ENCODE measurements around the gene CA4.

The CA4 gene

GRCh38 chr17:60154616-60155426, 5.0 kb downstream of the CA4 start:
- no peak for DNase-seq

DNA sequence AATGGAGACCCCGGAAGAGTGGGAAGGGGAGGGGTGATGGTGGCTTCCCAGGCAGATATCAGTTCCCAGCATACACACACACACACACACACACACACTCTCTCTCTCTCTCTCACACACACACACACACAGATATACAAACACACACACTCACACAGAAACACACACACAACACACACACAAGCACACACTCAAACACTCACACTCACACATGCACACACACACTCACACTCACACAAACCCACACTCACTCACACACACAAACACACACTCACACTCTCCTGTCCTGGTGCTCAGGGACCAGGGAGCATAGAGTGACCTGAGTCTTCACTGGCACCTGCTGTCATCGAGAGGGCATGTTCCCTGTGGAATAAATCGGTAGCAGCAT, 5.6 kb downstream of the CA4 start:
- DNase-seq, result no peak

DNA sequence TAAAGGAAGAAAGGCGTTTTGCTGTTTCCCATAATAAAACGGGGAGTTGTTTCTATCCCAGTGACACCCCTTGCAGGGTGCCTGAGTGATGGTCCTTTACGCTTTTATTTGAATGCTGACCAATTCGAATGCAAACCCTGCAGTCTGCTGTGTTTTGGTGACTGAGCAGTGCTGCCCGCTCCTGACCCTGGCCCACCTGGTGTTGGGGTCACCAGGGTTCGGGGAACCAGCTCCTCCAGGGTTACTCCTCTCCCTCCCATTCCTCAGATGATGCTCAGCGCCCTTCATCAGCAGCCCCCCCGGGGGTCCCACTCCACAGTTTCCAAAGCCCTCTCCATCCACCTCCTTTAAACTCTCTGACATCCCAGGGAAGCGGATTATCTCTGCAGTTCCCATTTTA, 6.0 kb downstream of the CA4 start:
- no peak for DNase-seq

- DNase-seq, result no peak
Observed at GRCh38 chr17:60156746-60157145, 7.0 kb downstream of the CA4 start.

DNA sequence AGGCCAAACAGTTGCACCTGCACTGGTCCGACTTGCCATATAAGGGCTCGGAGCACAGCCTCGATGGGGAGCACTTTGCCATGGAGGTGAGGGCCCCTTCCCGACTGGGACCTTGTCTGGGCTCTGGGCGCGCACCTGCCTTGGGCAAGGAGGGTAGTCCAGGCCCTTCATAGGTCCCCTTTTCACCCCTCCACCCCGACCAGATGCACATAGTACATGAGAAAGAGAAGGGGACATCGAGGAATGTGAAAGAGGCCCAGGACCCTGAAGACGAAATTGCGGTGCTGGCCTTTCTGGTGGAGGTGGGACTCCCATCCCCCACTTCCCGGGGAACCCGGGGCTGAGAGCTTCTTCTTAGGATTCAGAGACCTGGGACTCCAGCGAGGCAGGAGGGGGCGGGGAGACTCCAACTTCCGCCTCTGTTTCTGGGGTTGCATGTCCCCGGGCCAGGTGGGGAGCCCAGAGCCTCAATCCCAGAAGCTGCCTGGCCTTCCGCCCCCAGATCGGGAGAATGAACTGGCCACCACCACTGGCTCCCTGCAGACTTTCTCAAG, 7.8 kb downstream of the CA4 start:
- DNase-seq, result no peak

GRCh38 chr17:60158751-60159478, 9.1 kb downstream of the CA4 start:
- no peak for DNase-seq

GRCh38 chr17:60159479-60159866, 9.7 kb downstream of the CA4 start:
- no peak for DNase-seq

GRCh38 chr17:60160829-60161501, 11.2 kb downstream of the CA4 start:
- no peak for DNase-seq

- DNase-seq, result no peak
Observed at GRCh38 chr17:60161598-60162330, 12.0 kb downstream of the CA4 start.

DNA sequence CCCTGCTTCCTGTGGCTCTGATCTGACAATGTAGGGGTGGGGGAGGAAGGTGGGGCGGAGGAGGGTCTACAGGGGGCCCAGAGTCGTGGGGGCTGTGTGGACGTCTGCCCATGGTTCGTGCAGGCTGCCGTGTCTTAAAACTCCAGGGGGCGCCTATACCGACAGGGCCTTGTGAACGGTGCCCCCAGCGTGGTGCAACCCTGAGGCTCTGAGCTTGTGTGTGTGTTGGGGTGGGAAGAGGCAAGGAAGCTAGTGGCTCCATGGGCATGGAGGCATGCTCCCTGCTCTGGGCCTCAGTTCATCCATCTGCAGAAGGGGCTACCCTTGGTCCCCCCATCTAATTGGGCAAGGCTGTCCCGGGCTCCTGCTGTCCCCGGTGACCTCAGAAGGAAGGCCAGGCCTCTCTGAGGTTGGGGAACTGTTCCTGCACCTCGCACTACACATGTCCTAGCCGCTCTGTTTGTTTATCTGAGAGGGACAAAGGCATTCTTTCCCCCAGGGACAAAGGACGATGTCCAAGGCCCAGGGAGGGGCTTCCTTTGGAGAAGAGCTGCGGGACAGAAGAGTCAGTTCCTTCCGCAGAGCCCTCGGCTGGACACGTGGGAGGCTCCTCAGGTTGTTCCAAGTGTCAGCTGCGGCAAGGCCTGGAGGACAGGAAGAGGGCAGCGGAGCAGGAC, 13.5 kb downstream of the CA4 start:
- DNase-seq, result peak; percentile 24

GRCh38 chr17:60164164-60164563, 14.4 kb downstream of the CA4 start:
- no peak for DNase-seq

DNA sequence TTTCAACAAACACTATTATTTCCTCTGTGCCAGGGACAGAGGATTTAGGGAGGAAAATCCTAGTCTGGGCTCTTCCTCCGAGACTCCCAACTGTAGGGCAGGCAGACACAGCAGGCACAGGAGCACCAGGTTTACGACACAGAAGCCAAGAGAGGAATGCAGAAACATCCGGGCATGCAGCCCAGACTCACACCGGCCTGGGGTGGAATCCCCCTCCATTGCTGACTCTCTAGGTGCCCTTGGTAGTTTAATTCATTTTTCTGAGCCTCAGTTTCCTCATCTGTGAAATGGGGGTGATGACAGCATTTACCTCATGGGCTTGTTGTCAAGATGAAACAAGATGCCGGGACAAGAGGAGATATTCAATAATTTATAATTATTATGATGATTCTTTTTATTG, 14.9 kb downstream of the CA4 start:
- DNase-seq, result no peak

DNA sequence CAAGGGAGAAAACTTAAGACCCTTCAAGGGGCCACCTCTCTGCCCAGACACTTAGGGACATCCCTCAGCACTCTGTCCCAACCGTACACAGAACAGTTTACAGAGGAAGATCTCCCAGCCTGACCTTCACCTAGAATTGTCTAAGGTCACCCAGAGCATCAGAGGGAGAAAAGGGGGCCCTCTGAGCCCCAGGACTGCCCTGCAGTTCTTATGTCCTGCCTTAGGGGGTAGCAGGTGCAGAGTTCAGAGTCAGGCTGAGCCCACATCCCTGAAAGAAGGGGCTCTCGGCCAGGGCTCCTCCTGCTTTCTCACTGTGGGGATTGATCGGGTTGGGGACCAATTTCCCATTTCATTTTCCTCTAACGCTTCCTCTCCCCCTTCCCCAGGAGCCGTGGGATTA, 15.4 kb downstream of the CA4 start:
- no peak for DNase-seq

GRCh38 chr17:60165971-60166370, 16.2 kb downstream of the CA4 start:
- no peak for DNase-seq

- no peak for DNase-seq
Observed at GRCh38 chr17:60167065-60167741, 17.4 kb downstream of the CA4 start.

DNA sequence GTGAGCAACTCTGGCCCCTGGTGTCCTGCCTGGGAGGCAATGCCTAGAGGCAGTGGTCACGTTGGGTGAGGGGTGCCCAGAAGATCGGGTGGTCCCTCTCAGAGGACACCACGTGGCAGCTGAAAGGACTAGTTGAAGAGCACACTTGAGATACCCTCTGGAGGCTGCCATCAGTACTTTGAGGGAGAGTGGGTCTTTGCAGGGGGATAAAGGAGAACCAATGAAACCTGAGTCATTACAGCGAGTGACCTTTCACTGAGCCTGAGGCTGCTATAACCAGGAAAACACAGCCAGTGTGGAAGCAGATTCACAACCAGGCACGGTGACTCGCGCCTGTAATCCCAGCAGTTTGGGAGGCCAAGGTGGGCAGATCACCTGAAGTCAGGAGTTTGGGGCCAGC, 18.9 kb downstream of the CA4 start:
- no peak for DNase-seq

GRCh38 chr17:60169921-60170817, 20.4 kb downstream of the CA4 start:
- DNase-seq, result no peak

- no peak for DNase-seq
Observed at GRCh38 chr17:60170835-60171752, 21.3 kb downstream of the CA4 start.

GRCh38 chr17:60171753-60172079, 21.9 kb downstream of the CA4 start:
- no peak for DNase-seq

Measured in right kidney (tissue), 1 donor.